Stimulated activated naive B cell treated with anti-CD40 and anti-IgM and Interleukin-4, amounts not matched to agents 10 μg/mL and 1 μg/mL and 100 μg/mL, for 72 hours (primary cell): ENCODE data around the gene HOXD3.

Source experiments
- ATAC-seq, 2 donors: fragments of 150-1000 bp; cut with Tn5 transposase; replicated peaks; 2 replicates each; pipeline ENCODE4 v1.10.0; 2021; ENCODE audit warnings: moderate library complexity in 1 of 2
- DNase-seq: peaks from one replicate; pipeline ENCODE4 v3.0.0; 2021
- H3K27ac Mint-ChIP-seq: one replicate; pipeline ENCODE4 v1.8.0; 2022; ENCODE audit warnings: mild to moderate bottlenecking, mixed read lengths
- H3K27me3 Mint-ChIP-seq, 2 donors: one replicate each; pipeline ENCODE4 v1.8.0; 2022; ENCODE audit warnings: mixed read lengths in 2 of 2
- H3K36me3 Mint-ChIP-seq, 2 donors: one replicate each; pipeline ENCODE4 v1.8.0; 2022; ENCODE audit warnings: mixed read lengths in 2 of 2, mild to moderate bottlenecking in 1 of 2
- H3K4me1 Mint-ChIP-seq, 2 donors: one replicate each; pipeline ENCODE4 v1.8.0; 2022; ENCODE audit warnings: mixed read lengths in 2 of 2, mild to moderate bottlenecking in 1 of 2
- H3K4me3 Mint-ChIP-seq, 2 donors: one replicate each; pipeline ENCODE4 v1.8.0; 2022; ENCODE audit warnings: mild to moderate bottlenecking in 2 of 2, mixed read lengths in 2 of 2, moderate library complexity in 1 of 2
- H3K9me3 Mint-ChIP-seq, 2 donors: one replicate each; pipeline ENCODE4 v1.8.0; 2022; ENCODE audit warnings: mixed read lengths in 2 of 2, mild to moderate bottlenecking in 1 of 2

Gene HOXD3

GRCh38 chr2:176156807-176157498 lies at the start of gene HOXD3:
HOXD3 (plus strand) TSS chr2:176157307; CDS start chr2:176169115, 11,808 bp downstream.
- H3K9me3 Mint-ChIP-seq = peaks cover 0 to 7% of the 10 kb centered on the region in 2 donors
- H3K27ac Mint-ChIP-seq = peak within 1 kb of the TSS; percentile 84
- ATAC-seq = no peak
- peak within 1 kb of the TSS; percentile 1 to 71 for H3K4me3 Mint-ChIP-seq
- peaks cover 56 to 92% of the 10 kb centered on the region in 2 donors for H3K27me3 Mint-ChIP-seq
- DNase-seq = no peak
- H3K4me1 Mint-ChIP-seq = peaks cover 6 to 7% of the 10 kb centered on the region in 2 donors
- H3K36me3 Mint-ChIP-seq = peaks cover 0 to 4% of the 10 kb centered on the region in 2 donors

DNA sequence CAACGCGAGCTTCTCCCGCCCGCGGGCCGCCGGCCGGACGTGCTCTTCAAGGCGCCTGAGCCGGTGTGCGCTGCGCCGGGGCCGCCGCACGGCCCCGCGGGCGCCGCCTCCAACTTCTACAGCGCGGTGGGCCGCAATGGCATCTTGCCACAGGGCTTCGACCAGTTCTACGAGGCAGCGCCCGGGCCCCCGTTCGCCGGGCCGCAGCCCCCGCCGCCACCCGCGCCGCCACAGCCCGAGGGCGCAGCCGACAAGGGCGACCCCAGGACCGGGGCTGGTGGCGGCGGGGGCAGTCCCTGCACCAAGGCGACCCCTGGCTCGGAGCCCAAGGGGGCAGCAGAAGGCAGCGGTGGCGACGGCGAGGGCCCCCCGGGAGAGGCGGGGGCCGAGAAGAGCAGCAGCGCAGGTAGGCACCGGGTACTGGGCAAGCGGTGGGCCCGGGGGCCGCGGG lies 49.4 kb upstream of the HOXD3 start:
- Mint-ChIP-seq H3K4me1 (peaks cover 23 to 36% of the 10 kb centered on the region in 2 donors), H3K9me3 (peaks cover 0 to 2% of the 10 kb centered on the region in 2 donors), H3K36me3 (peaks cover 3 to 9% of the 10 kb centered on the region in 2 donors), H3K4me3 (no peak overlapping the region), H3K27me3 (peaks cover 73 to 78% of the 10 kb centered on the region in 2 donors), H3K27ac (no peak overlapping the region)
- no peak for ATAC-seq
- no peak for DNase-seq

- peaks cover 0 to 2% of the 10 kb centered on the region in 2 donors for H3K9me3 Mint-ChIP-seq
- H3K27me3 Mint-ChIP-seq = peaks cover 69 to 75% of the 10 kb centered on the region in 2 donors
- H3K4me1 Mint-ChIP-seq = peaks cover 22 to 31% of the 10 kb centered on the region in 2 donors
- ATAC-seq = no peak
- peaks cover 3 to 9% of the 10 kb centered on the region in 2 donors for H3K36me3 Mint-ChIP-seq
- peak overlapping the region in 1 of 2 donors; percentile 21 for H3K4me3 Mint-ChIP-seq
- no peak for DNase-seq
- H3K27ac Mint-ChIP-seq = peak overlapping the region; percentile 79
Observed at GRCh38 chr2:176109192-176109901, 47.8 kb upstream of the HOXD3 start.

GRCh38 chr2:176109946-176110345 lies 47.2 kb upstream of the HOXD3 start:
- peaks cover 66 to 75% of the 10 kb centered on the region in 2 donors for H3K27me3 Mint-ChIP-seq
- peaks cover 18 to 25% of the 10 kb centered on the region in 2 donors for H3K4me1 Mint-ChIP-seq
- peaks cover 3 to 8% of the 10 kb centered on the region in 2 donors for H3K36me3 Mint-ChIP-seq
- no peak overlapping the region for H3K4me3 Mint-ChIP-seq
- H3K27ac Mint-ChIP-seq = no peak overlapping the region
- DNase-seq (no peak), ATAC-seq (no peak)
- peaks cover 0 to 1% of the 10 kb centered on the region in 2 donors for H3K9me3 Mint-ChIP-seq

- Mint-ChIP-seq H3K27me3 (peaks cover 61 to 71% of the 10 kb centered on the region in 2 donors), H3K36me3 (peaks cover 2 to 6% of the 10 kb centered on the region in 2 donors), H3K4me3 (peak overlapping the region in 1 of 2 donors; percentile 40), H3K4me1 (peaks cover 12 to 18% of the 10 kb centered on the region in 2 donors), H3K27ac (peak overlapping the region; percentile 90), H3K9me3 (no peaks in the 10 kb centered on the region)
- ATAC-seq = no peak
- DNase-seq = no peak
Observed at GRCh38 chr2:176110415-176111308, 46.4 kb upstream of the HOXD3 start.

DNA sequence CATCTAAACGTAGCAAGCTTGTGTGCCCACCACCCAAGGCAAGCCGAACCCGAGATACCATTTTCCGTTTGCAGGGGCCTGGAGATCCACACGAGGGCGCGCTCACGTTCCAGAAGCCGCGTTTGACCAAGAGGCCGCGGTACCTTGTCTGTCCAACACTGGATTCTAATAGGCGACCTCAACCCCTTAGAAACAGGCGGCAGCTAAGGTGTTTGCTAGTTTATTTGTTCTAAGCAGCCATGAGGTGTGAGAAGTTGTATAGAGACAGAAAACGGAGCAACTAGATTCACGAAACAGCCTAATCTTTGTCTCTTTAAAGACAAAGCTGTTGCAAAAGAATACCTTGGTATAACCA lies 45.8 kb upstream of the HOXD3 start:
- Mint-ChIP-seq H3K36me3 (peaks cover under 1 to 2% of the 10 kb centered on the region in 2 donors), H3K4me3 (peak overlapping the region in 1 of 2 donors; percentile 40), H3K27ac (peak overlapping the region; percentile 90), H3K4me1 (peaks cover 7 to 13% of the 10 kb centered on the region in 2 donors), H3K9me3 (no peaks in the 10 kb centered on the region), H3K27me3 (peaks cover 59 to 71% of the 10 kb centered on the region in 2 donors)
- no peak for ATAC-seq
- no peak for DNase-seq

DNA sequence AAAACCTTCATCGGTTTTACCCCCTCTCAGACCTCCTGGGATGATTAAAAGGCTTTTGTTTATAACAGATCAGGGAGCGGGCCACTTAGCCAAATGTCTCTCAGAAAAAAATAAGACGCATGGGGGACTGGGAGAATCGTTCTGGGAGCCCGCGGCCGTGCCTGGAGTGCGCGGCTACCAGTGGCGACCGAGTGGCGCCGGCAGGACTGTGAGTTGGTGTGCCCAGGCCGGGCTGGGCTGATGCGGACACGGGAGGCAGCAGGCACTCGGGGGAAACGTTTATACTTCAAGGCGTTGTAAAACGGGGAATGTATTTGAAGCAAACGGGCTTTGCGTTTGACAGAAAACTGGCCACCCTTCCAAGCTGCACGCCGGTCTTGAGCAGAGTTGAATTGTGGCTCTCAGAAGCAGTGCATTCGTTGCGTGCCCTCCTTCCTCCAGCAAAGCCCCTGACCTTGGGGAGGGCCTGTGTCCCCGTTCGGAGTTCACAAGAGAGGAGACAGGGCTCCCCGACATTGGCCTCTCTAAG lies 45.2 kb upstream of the HOXD3 start:
- Mint-ChIP-seq H3K27ac (peak overlapping the region; percentile 51), H3K4me1 (peaks cover 7 to 15% of the 10 kb centered on the region in 2 donors), H3K4me3 (peak overlapping the region in 1 of 2 donors; percentile 13), H3K36me3 (peaks cover 0 to 2% of the 10 kb centered on the region in 2 donors), H3K27me3 (peaks cover 63 to 74% of the 10 kb centered on the region in 2 donors), H3K9me3 (peaks cover 0 to 2% of the 10 kb centered on the region in 2 donors)
- DNase-seq (no peak), ATAC-seq (no peak)

GRCh38 chr2:176112375-176113302 lies 44.5 kb upstream of the HOXD3 start:
- Mint-ChIP-seq H3K27ac (peak overlapping the region; percentile 56), H3K27me3 (peaks cover 66 to 76% of the 10 kb centered on the region in 2 donors), H3K4me1 (peaks cover 7 to 15% of the 10 kb centered on the region in 2 donors), H3K36me3 (peaks cover 0 to 2% of the 10 kb centered on the region in 2 donors), H3K9me3 (peaks cover 0 to 2% of the 10 kb centered on the region in 2 donors), H3K4me3 (peak overlapping the region; percentile 6 to 8)
- no peak for DNase-seq
- no peak for ATAC-seq

GRCh38 chr2:176114120-176114929 lies 42.8 kb upstream of the HOXD3 start:
- Mint-ChIP-seq H3K27me3 (peaks cover 73 to 83% of the 10 kb centered on the region in 2 donors), H3K4me3 (no peak overlapping the region), H3K36me3 (peaks cover 0 to 2% of the 10 kb centered on the region in 2 donors), H3K27ac (peak overlapping the region; percentile 26), H3K9me3 (peaks cover 0 to 2% of the 10 kb centered on the region in 2 donors), H3K4me1 (peaks cover 8 to 11% of the 10 kb centered on the region in 2 donors)
- ATAC-seq (no peak), DNase-seq (no peak)

- no peak for ATAC-seq
Observed at GRCh38 chr2:176114930-176115625, 42.0 kb upstream of the HOXD3 start.

GRCh38 chr2:176115883-176116813 lies 41.0 kb upstream of the HOXD3 start, which contains the start of gene HOXD10:
HOXD10 (plus strand) TSS chr2:176116778; CDS start chr2:176116834, 56 bp downstream.
- peak within 1 kb of the TSS; percentile 72 for H3K27ac Mint-ChIP-seq
- H3K9me3 Mint-ChIP-seq = peaks cover 0 to 2% of the 10 kb centered on the region in 2 donors
- H3K36me3 Mint-ChIP-seq = peaks cover 0 to 2% of the 10 kb centered on the region in 2 donors
- ATAC-seq (no peak), DNase-seq (no peak)
- peaks cover 80 to 92% of the 10 kb centered on the region in 2 donors for H3K27me3 Mint-ChIP-seq
- H3K4me3 Mint-ChIP-seq = no peak within 1 kb of the TSS
- peaks cover 8 to 9% of the 10 kb centered on the region in 2 donors for H3K4me1 Mint-ChIP-seq

More at GRCh38 chr2:176114930-176115625, 42.0 kb upstream of the HOXD3 start:
- Mint-ChIP-seq H3K27ac (no peak overlapping the region), H3K9me3 (peaks cover 0 to 2% of the 10 kb centered on the region in 2 donors), H3K36me3 (peaks cover 0 to 2% of the 10 kb centered on the region in 2 donors), H3K4me3 (no peak overlapping the region), H3K27me3 (peaks cover 75 to 83% of the 10 kb centered on the region in 2 donors), H3K4me1 (peaks cover 8 to 11% of the 10 kb centered on the region in 2 donors)
- no peak for DNase-seq
